Activated naive CD4-positive, alpha-beta T cell treated with anti-CD3 and anti-CD28 coated beads, Interleukin-2, amount 10 ng/mL, durations not matched to agents 7 days and 5 days (primary cell): ENCODE results near the gene KLHL25.

ENCODE experiments used
- CTCF ChIA-PET: fragments of 350-600 bp; sonication (Branson Sonifier 250); formaldehyde crosslinking; loops from one replicate; lab custom pipeline; 2021; ENCODE audit warnings: antibody characterized with exemption; lab: Charles Lee
- DNase-seq: peaks from one replicate; pipeline ENCODE4 v3.0.0-alpha.2; 2020
- H3K27ac Mint-ChIP-seq: one replicate; pipeline ENCODE4 v1.8.0; 2021; ENCODE audit warnings: mild to moderate bottlenecking, moderate library complexity, mixed read lengths
- H3K27me3 Mint-ChIP-seq: one replicate; pipeline ENCODE4 v1.8.0; 2021; ENCODE audit warnings: mild to moderate bottlenecking, mixed read lengths
- H3K36me3 Mint-ChIP-seq: one replicate; pipeline ENCODE4 v1.8.0; 2021; ENCODE audit warnings: mixed read lengths
- H3K4me1 Mint-ChIP-seq: one replicate; pipeline ENCODE4 v1.8.0; 2021; ENCODE audit warnings: mixed read lengths
- H3K4me3 Mint-ChIP-seq: one replicate; pipeline ENCODE4 v1.8.0; 2021; ENCODE audit warnings: mild to moderate bottlenecking, moderate library complexity, mixed read lengths
- H3K9me3 Mint-ChIP-seq: one replicate; pipeline ENCODE4 v1.8.0; 2021; ENCODE audit warnings: mixed read lengths

Gene KLHL25

DNA sequence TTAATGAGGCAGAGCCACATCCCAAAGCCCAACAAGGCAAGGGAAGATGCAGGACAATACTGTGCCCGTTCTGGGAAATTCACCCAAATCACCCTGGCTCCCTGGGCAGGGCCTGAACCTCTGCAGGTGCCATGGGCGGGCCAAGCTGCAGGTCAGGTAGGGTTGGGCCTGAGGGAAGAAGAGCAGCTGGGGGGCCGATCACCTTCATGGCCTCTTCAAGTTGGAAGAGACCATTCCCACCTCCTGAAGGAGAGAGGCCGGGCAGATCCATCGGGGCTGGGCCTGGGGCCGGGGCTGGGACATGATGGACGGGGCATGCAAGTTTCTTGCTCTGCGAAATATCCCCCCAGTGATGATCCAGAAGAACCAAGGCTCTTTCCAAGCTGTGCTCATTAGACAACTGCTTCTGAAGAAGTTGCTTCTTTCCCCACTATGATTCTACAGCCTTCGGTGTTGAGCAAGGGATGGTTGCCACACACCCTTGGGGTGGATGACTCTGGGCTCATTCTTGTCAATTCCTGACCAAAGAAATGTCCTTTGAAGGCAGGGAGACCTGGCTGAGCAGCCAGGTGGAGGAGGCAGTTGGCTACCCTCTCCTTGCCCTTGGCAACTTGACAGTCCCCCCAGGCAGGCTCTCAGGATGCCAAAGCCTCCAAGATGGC, 38.2 kb downstream of the KLHL25 start:
- peaks cover 5% of the 10 kb centered on the region for H3K36me3 Mint-ChIP-seq
- H3K4me3 Mint-ChIP-seq: no peak overlapping the region
- no peaks in the 10 kb centered on the region for H3K9me3 Mint-ChIP-seq
- H3K27ac Mint-ChIP-seq: no peak overlapping the region
- CTCF ChIA-PET: no interaction called here
- peaks cover 4% of the 10 kb centered on the region for H3K4me1 Mint-ChIP-seq
- no peaks in the 10 kb centered on the region for H3K27me3 Mint-ChIP-seq
- no peak for DNase-seq

DNA sequence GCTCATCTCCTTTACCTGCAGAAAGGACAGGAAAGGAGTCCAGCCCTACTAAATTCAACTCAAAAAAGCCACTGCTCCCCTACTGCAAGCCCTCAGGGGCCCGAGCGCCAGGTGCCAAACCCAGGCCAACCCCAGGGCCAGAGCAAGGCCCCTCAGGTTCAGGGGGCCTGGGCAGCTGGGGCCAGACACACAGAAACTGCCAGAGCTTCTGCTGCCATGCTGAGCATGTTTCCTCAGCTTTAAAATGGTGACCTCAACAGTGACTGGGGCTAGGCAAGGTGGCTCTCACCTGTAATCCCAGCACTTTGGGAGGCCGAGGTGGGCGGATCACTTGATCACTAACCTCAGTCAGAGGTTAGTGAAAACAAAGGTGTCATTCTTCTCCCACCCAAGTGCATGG, 38.8 kb downstream of the KLHL25 start:
- H3K9me3 Mint-ChIP-seq: no peaks in the 10 kb centered on the region
- H3K4me3 Mint-ChIP-seq: no peak overlapping the region
- peaks cover 5% of the 10 kb centered on the region for H3K36me3 Mint-ChIP-seq
- peaks cover 4% of the 10 kb centered on the region for H3K4me1 Mint-ChIP-seq
- no peak for DNase-seq
- no peak overlapping the region for H3K27ac Mint-ChIP-seq
- H3K27me3 Mint-ChIP-seq: no peaks in the 10 kb centered on the region
- CTCF ChIA-PET: no interaction called here

GRCh38 chr15:85755471-85755870, 39.3 kb downstream of the KLHL25 start:
- Mint-ChIP-seq H3K27me3 (no peaks in the 10 kb centered on the region), H3K27ac (no peak overlapping the region), H3K36me3 (peaks cover 5% of the 10 kb centered on the region), H3K9me3 (no peaks in the 10 kb centered on the region), H3K4me3 (no peak overlapping the region), H3K4me1 (peaks cover 4% of the 10 kb centered on the region)
- no peak for DNase-seq
- CTCF ChIA-PET: no interaction called here

DNA sequence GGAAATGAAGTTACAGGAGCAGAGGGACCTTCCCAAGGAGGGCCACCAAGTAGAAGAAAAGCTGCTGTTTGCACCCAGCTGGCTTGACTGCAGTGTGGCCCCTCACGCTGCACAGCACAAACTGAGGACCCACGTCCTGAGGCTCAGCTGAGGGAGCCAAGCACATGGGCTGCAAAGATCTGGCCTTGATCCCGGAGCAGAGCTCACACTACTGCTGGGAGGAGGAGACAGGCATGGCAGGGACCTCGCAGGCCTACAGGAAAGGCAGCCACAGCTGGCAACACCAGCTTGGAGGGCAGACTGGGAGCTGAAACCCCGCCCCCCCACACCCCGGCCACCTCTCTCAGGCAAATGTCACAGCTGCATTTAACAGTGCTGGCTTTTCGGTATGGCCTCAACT, 39.7 kb downstream of the KLHL25 start:
- Mint-ChIP-seq H3K4me3 (no peak overlapping the region), H3K27me3 (no peaks in the 10 kb centered on the region), H3K36me3 (peaks cover 5% of the 10 kb centered on the region), H3K27ac (no peak overlapping the region), H3K9me3 (no peaks in the 10 kb centered on the region), H3K4me1 (peaks cover 4% of the 10 kb centered on the region)
- CTCF ChIA-PET: no interaction called here
- no peak for DNase-seq

DNA sequence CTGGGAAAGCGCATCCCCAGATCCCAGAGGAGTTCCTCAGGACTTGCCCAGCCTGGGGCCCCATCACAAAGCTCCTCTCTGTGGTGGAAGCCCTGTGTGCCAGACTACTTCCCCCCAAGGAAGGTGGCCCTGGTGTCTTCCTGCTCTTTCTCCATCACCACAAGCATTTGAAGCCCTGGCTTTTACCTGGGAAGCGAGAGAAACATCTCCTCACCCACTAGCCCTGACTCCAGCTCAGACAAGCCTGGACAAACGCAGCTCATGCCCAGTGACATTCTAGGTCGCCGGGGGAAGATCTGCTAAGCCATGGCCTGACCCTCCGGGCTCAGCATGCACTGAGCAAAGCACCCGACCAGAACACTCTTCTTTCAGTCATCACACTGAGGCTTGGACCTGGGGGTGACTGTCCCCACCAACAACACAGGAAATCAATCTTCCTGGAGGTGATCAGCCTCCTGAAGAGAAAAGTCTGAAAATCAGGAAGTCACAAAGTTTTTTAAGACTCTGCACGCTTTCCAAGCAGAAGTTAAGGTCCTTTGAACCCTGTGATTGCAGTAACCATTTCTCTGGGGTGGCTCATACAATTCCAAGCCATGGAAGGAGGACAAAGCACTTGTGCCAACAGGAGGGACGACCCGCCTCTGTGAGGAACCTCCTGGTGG, 40.8 kb downstream of the KLHL25 start:
- Mint-ChIP-seq H3K9me3 (no peaks in the 10 kb centered on the region), H3K27me3 (no peaks in the 10 kb centered on the region), H3K4me1 (peaks cover 4% of the 10 kb centered on the region), H3K4me3 (no peak overlapping the region), H3K27ac (peak overlapping the region; percentile 49), H3K36me3 (peaks cover 9% of the 10 kb centered on the region)
- CTCF ChIA-PET: no interaction called here
- DNase-seq: no peak

GRCh38 chr15:85753261-85753660, 41.5 kb downstream of the KLHL25 start:
- Mint-ChIP-seq H3K9me3 (no peaks in the 10 kb centered on the region), H3K4me1 (peaks cover 4% of the 10 kb centered on the region), H3K27ac (no peak overlapping the region), H3K27me3 (no peaks in the 10 kb centered on the region), H3K4me3 (no peak overlapping the region), H3K36me3 (peaks cover 15% of the 10 kb centered on the region)
- no peak for DNase-seq
- CTCF ChIA-PET: interaction anchor here (0.5 kb wide), 1 partner anchor 9 kb away, joined by 3 read pairs; no protein-coding TSS in a partner anchor

DNA sequence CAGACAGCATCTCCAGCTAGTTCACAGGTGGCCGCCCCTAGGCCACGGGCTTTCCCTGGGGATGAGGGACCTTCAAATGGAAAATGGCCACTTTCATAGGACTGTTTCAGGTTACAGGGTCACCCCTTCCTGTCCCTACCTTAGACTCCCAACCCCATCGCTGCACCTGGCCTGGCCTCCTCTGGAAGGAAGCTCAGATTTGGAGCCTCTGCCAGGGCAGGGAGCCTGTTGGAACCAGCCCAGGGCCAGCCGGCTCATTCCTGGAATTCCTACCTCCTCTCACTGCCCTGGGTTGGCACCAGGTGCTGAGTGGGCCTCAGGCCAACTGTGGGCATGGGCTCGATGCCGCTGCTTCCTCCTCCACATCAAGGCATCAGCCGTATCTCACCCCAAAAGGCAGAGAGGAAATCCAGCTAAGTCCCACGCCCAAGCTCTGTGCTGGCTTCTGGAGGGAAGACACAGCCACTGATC, 42.2 kb downstream of the KLHL25 start:
- H3K27ac Mint-ChIP-seq: peak overlapping the region; percentile 67
- no peaks in the 10 kb centered on the region for H3K27me3 Mint-ChIP-seq
- CTCF ChIA-PET: interaction anchor here (0.5 to 0.6 kb wide), 2 partner anchors 10 to 479 kb away, joined by 3 read pairs; no protein-coding TSS in a partner anchor
- no peaks in the 10 kb centered on the region for H3K9me3 Mint-ChIP-seq
- H3K36me3 Mint-ChIP-seq: peaks cover 17% of the 10 kb centered on the region
- peaks cover 4% of the 10 kb centered on the region for H3K4me1 Mint-ChIP-seq
- no peak overlapping the region for H3K4me3 Mint-ChIP-seq
- no peak for DNase-seq

DNA sequence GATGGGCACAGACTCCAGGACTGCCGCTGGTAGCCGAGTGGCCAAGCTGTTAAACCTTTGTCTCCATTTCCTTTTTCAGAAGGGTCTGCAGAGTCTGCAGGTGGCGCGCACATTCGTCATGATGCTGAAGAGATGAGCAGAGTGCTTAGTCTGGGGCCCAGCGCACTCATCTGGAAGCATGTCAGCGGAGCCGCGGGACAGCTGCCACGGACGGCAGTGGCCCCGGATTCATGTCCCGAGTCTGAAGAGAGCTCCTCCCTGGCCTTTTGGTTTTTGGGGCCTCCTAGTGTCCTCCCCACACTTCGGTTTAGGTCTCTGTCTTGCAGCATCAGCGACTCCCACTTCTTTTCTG, 42.6 kb downstream of the KLHL25 start:
- Mint-ChIP-seq H3K4me3 (no peak overlapping the region), H3K36me3 (peaks cover 21% of the 10 kb centered on the region), H3K4me1 (peaks cover 4% of the 10 kb centered on the region), H3K9me3 (no peaks in the 10 kb centered on the region), H3K27ac (no peak overlapping the region), H3K27me3 (no peaks in the 10 kb centered on the region)
- DNase-seq: no peak
- CTCF ChIA-PET: interaction anchor here (0.6 kb wide), 1 partner anchor 480 kb away, joined by 3 read pairs; no protein-coding TSS in a partner anchor

GRCh38 chr15:85751291-85752123, 43.2 kb downstream of the KLHL25 start:
- Mint-ChIP-seq H3K4me1 (peaks cover 4% of the 10 kb centered on the region), H3K27ac (no peak overlapping the region), H3K27me3 (no peaks in the 10 kb centered on the region), H3K9me3 (no peaks in the 10 kb centered on the region), H3K4me3 (no peak overlapping the region), H3K36me3 (peaks cover 27% of the 10 kb centered on the region)
- no peak for DNase-seq
- CTCF ChIA-PET: no interaction called here

DNA sequence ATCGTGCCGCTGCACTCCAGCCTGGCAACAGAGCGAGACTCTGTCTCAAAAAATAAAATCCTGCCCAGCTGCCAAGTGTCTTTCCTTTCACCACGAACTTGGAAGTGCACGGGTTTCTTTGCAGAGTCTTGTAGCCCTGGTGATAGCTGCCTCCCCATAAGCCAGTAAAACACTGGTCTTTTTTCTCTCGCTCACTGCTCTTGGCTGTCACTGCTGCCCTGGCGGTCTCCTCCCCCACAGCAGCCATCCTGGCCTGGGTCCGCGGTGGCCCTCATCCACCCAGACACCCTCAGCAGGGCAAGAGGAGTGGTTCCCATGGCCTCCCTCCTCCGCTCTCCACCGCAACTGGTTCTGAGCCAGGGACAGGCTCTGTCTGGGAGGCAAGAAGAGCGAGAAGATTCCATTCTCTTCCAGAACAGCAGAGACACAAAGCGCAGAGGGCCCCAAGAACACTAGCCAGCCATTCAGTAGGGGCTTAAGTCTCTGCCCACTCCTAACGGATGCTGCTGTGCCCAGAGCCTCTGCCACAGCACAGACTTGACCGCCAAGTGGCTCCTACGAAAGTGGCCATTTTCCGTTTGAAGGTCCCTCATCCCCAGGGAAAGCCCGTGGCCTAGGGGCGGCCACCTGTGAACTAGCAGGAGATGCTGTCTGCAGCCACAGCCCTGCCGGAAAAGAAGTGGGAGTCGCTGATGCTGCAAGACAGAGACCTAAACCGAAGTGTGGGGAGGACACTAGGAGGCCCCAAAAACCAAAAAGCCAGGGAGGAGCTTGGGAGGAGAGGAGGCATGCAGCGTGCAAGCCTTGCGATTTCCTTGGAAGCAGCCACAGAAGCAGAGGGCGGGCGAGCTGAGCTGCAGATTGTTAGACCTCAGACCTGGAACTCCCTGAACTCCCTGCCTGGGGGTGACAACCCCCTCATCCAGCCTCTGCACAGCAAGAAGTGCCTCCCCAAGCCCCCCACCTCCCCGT, 44.1 kb downstream of the KLHL25 start:
- peaks cover 35% of the 10 kb centered on the region for H3K36me3 Mint-ChIP-seq
- no peak overlapping the region for H3K4me3 Mint-ChIP-seq
- no peak for DNase-seq
- CTCF ChIA-PET: no interaction called here
- H3K9me3 Mint-ChIP-seq: no peaks in the 10 kb centered on the region
- H3K4me1 Mint-ChIP-seq: peaks cover 4% of the 10 kb centered on the region
- H3K27me3 Mint-ChIP-seq: no peaks in the 10 kb centered on the region
- no peak overlapping the region for H3K27ac Mint-ChIP-seq

DNA sequence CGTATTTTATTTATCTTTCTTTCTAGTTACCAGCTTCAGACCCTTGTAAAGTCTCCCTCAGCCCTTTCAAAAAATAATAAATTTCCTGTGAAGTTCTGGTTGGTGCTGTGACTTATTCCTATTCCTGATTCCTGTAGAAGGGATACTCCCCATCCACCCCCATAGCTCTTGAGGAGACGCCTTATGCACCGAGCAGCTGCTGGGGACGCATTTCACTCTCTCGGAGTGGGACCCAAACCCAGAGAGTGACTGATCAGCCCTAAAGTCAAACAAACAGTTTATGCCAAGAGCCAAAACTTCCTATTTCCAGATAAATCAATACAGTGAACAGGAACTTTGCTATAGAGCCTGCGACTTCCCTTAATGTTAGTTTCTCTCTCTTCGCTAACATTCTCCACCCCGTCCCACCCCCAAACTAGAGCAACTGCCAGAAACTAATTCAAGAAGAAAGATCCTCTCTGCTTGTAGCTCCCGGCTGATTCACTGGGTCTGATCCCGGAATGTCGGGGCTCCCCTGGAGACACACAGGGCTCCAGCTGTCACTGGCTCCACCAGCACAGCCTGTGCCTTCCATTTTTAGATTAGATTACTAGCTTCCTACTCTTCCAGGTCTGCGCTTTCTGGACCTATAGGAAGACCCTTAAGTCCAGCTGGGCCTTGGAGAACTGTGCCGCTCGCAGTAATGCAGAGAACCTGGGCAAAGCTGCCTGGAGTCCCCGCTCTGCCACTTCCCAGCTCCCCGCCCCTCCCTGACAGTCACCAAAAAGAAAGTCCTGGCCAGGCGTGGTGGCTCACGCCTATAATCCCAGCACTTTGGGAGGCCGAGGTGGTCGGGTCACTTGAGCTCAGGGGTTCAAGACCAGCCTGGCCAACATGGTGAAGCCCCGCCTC, 45.2 kb downstream of the KLHL25 start:
- DNase-seq: no peak
- peaks cover 44% of the 10 kb centered on the region for H3K36me3 Mint-ChIP-seq
- no peak overlapping the region for H3K4me3 Mint-ChIP-seq
- no peaks in the 10 kb centered on the region for H3K27me3 Mint-ChIP-seq
- CTCF ChIA-PET: interaction anchor here (0.6 kb wide), 1 partner anchor 226 kb away, joined by 4 read pairs; no protein-coding TSS in a partner anchor
- no peaks in the 10 kb centered on the region for H3K9me3 Mint-ChIP-seq
- H3K27ac Mint-ChIP-seq: no peak overlapping the region
- H3K4me1 Mint-ChIP-seq: peaks cover 4% of the 10 kb centered on the region

- Mint-ChIP-seq H3K4me3 (no peak overlapping the region), H3K27ac (no peak overlapping the region), H3K27me3 (no peaks in the 10 kb centered on the region), H3K36me3 (peaks cover 50% of the 10 kb centered on the region), H3K9me3 (no peaks in the 10 kb centered on the region), H3K4me1 (peaks cover 4% of the 10 kb centered on the region)
- DNase-seq: peak; percentile 20
- CTCF ChIA-PET: no interaction called here
Observed at GRCh38 chr15:85748729-85749128, 46.0 kb downstream of the KLHL25 start.

- H3K4me1 Mint-ChIP-seq: peaks cover 4% of the 10 kb centered on the region
- peak overlapping the region; percentile 67 for H3K27ac Mint-ChIP-seq
- CTCF ChIA-PET: no interaction called here
- no peak for DNase-seq
- H3K4me3 Mint-ChIP-seq: no peak overlapping the region
- peaks cover 56% of the 10 kb centered on the region for H3K36me3 Mint-ChIP-seq
- H3K9me3 Mint-ChIP-seq: no peaks in the 10 kb centered on the region
- no peaks in the 10 kb centered on the region for H3K27me3 Mint-ChIP-seq
Observed at GRCh38 chr15:85748176-85748575, 46.5 kb downstream of the KLHL25 start.
